Measurements from ENCODE around the gene RNF113B. TPM values are rescaled to one million over a fixed set of nuclear protein-coding genes. Genes with fewer than 3 reads are reported as not detected.

Gene RNF113B
- total and polyA plus RNA-seq, 12 donors: 0.15 to 0.27 TPM; not detected in 10

- no peaks in the 10 kb centered on the region for H3K36me3 ChIP-seq (replicated peaks in 1 of 2)
- 64 to 82% (median 73%) methylated on average over 4 of the region's 4 CpGs for WGBS, 4 donors
- peak overlapping the region in 1 of 5 donors; percentile 56 for H3K27ac ChIP-seq
- no peak for DNase-seq
- TF ChIP-seq, protein P1, sequence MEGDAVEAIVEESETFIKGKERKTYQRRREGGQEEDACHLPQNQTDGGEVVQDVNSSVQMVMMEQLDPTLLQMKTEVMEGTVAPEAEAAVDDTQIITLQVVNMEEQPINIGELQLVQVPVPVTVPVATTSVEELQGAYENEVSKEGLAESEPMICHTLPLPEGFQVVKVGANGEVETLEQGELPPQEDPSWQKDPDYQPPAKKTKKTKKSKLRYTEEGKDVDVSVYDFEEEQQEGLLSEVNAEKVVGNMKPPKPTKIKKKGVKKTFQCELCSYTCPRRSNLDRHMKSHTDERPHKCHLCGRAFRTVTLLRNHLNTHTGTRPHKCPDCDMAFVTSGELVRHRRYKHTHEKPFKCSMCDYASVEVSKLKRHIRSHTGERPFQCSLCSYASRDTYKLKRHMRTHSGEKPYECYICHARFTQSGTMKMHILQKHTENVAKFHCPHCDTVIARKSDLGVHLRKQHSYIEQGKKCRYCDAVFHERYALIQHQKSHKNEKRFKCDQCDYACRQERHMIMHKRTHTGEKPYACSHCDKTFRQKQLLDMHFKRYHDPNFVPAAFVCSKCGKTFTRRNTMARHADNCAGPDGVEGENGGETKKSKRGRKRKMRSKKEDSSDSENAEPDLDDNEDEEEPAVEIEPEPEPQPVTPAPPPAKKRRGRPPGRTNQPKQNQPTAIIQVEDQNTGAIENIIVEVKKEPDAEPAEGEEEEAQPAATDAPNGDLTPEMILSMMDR (IDR thresholded peaks at IDR 0.05): no peak
- no peak for TF ChIP-seq POLR2A (IDR thresholded peaks at IDR 0.05)
- no peak overlapping the region for H3K4me3 ChIP-seq
- H3K9me3 ChIP-seq (replicated peaks in 1 of 3): peaks cover 0 to 17% (median 0%) of the 10 kb centered on the region in 3 donors
- peaks cover 6 to 7% of the 10 kb centered on the region in 2 donors for H3K4me1 ChIP-seq (replicated peaks in 1 of 2)
- intact Hi-C loops (cut with DNase I): no loop called here
- no peaks in the 10 kb centered on the region for H3K27me3 ChIP-seq
These were observed 29.9 kb upstream of the RNF113B start for GRCh38 chr13:98206946-98207345.

DNA sequence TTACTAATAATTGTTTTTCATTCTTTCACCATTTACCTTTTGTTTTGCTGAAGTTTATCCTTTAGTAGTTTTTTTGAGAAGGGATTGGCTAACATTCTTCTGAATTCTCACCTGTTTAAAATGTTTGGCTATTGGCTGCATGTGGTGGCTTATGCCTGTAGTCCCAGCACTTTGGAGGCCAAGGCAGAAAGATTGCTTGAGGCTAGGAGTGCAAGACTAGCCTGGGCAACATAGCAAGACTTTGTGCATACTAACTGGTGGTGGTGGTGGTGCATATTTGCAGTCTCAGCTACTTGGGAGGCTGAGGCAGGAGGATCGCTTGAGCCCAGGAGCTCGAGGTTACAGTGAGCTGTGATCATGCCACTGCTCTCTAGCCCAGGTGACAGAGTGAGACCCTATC lies 27.5 kb upstream of the RNF113B start:
- no peak for DNase-seq
- no peak for TF ChIP-seq POLR2A (IDR thresholded peaks at IDR 0.05)
- TF ChIP-seq, protein P1 (IDR thresholded peaks at IDR 0.05): no peak
- Histone ChIP-seq H3K4me3 (no peak overlapping the region), H3K27ac (no peak overlapping the region), H3K27me3 (no peaks in the 10 kb centered on the region), H3K9me3 (replicated peaks in 1 of 3) (peaks cover 0 to 17% (median 0%) of the 10 kb centered on the region in 3 donors), H3K36me3 (replicated peaks in 1 of 2) (no peaks in the 10 kb centered on the region), H3K4me1 (replicated peaks in 1 of 2) (peaks cover 6 to 10% of the 10 kb centered on the region in 2 donors)
- intact Hi-C loops (cut with DNase I): no loop called here
- WGBS, 4 donors: 79 to 98% (median 94%) methylated on average over 2 of the region's 2 CpGs

DNA sequence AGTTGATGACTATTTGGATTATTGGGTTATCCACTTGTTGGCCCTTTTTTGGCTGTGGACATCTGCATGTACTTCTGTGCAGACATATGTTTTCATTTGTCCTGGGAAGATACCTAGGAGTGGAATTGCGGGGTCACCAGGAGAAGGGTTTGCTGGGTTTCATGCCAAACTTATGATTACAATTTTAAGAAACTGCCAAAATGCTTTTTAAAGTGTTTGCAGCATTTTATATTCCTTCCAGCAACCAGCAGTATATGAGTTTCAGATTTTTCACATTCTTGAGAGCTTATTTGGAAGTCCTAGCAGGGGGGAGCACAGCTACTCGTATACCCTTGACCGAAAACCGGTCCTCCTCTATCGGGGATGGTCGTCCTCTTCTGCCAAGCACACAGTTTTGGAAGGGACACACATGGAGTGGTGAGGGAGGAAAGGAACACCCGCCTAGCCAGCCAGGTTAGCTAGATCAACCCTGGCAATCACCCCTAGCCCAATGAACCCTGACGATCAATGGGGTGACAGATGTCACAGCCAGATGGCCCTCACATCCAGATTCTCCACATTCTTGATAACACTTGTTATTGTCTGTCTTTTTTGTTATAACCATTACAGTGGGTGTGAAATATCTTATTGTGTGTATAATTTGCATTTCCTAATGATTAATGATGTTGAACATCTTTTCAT lies 26.7 kb upstream of the RNF113B start:
- Histone ChIP-seq H3K27ac (no peak overlapping the region), H3K27me3 (no peaks in the 10 kb centered on the region), H3K4me1 (replicated peaks in 1 of 2) (peaks cover 6 to 13% of the 10 kb centered on the region in 2 donors), H3K9me3 (replicated peaks in 1 of 3) (peaks cover 0 to 17% (median 0%) of the 10 kb centered on the region in 3 donors), H3K4me3 (no peak overlapping the region), H3K36me3 (replicated peaks in 1 of 2) (no peaks in the 10 kb centered on the region)
- DNase-seq: no peak
- intact Hi-C loops (cut with DNase I): no loop called here
- TF ChIP-seq POLR2A (IDR thresholded peaks at IDR 0.05): no peak
- TF ChIP-seq, protein P1 (IDR thresholded peaks at IDR 0.05): no peak
- 72 to 93% (median 86%) methylated on average over 8 of the region's 8 CpGs for WGBS, 4 donors

DNA sequence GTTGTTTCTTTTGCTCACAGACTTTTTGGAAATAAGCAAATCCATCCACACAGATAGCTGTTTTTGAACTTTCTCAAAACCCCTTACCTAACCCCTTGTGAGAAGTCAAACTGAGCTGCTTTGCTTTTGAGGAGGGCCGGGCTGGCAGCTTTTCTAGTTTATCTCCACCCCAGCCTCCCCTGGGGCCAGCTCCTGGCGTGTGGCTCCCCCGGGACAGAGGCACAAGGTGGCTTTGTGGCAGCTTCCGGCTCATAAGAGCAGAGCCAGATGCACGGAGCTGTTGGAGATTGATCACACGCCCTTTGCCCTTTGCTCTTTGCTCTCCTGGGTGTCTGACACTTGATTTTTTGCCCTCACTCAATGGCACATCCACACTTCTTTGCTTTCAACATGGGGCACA lies 24.9 kb upstream of the RNF113B start:
- Histone ChIP-seq H3K36me3 (replicated peaks in 1 of 2) (no peaks in the 10 kb centered on the region), H3K27ac (no peak overlapping the region), H3K4me1 (replicated peaks in 1 of 2) (peaks cover 0 to 9% of the 10 kb centered on the region in 2 donors), H3K9me3 (replicated peaks in 1 of 3) (peaks cover 0 to 17% (median 0%) of the 10 kb centered on the region in 3 donors), H3K4me3 (no peak overlapping the region), H3K27me3 (no peaks in the 10 kb centered on the region)
- intact Hi-C loops (cut with DNase I): no loop called here
- DNase-seq: no peak
- 64 to 81% (median 79%) methylated on average over 6 of the region's 6 CpGs for WGBS, 4 donors
- TF ChIP-seq POLR2A (IDR thresholded peaks at IDR 0.05): no peak
- TF ChIP-seq, protein P1 (IDR thresholded peaks at IDR 0.05): no peak

All from adrenal gland (tissue), 12 donors.